Measurements from ENCODE around the gene RHBDF1. TPM values are rescaled to one million over a fixed set of nuclear protein-coding genes. Genes with fewer than 3 reads are reported as not detected.

RHBDF1 gene
- total and polyA plus RNA-seq, 2 of the 13 experiments (the other 11 are each of a cell fraction or from before 2014, with no cell fraction given) = 5.4 to 26.9 TPM

GRCh38 chr16:114327-114726, 41.9 kb upstream of the RHBDF1 start:
- FAIRE-seq (no peak), ATAC-seq (no peak), DNase-seq (ENCODE audit: low spot score) (no peak)
- H3K9ac ChIP-seq (ENCODE audit: insufficient read depth, low read depth, low read length) = no peak overlapping the region
- H4K20me1 ChIP-seq (ENCODE audit: insufficient read depth, low read length) = 0 out of 2 replicates have a peak, but pooled peaks cover 4% of the 10 kb centered on the region
- in situ Hi-C loops (cut with HindIII; ENCODE audit: extremely low pct_ligation_motif_present, low pct_unique_long_range_greater_than_20kb) (no loop called here), intact Hi-C loops (cut with micrococcal nuclease; ENCODE audit: unreplicated experiment) (no loop called here)
- H3K4me1 ChIP-seq (ENCODE audit: insufficient read depth, low read length) = peaks cover 11% of the 10 kb centered on the region
- BruUV-seq (replicated peaks) = no TSS peak
- WGBS (ENCODE audit: low lambda C conversion rate) = 97% methylated on average over 2 of the region's 2 CpGs
- no peaks in the 10 kb centered on the region for H3K27me3 ChIP-seq (ENCODE audit: control insufficient read depth in 1 of 2, insufficient read depth in 2 of 2, low read length in 2 of 2)
- ChIA-PET CTCF (ENCODE audit: low intra/inter-chr PET ratio, low total read pairs) (no interaction called here), POLR2A (no interaction called here)
- TF ChIP-seq PHF20 (CRISPR knock-in tag; IDR thresholded peaks at IDR 0.05) = no peak
- TF ChIP-seq NFYB (CRISPR knock-in tag; IDR thresholded peaks at IDR 0.05) = no peak
- no peak for TF ChIP-seq ZNF234 (CRISPR knock-in tag; conservative IDR thresholded peaks at IDR 0.05)
- no peak for TF ChIP-seq ZBTB44 (CRISPR knock-in tag; IDR thresholded peaks at IDR 0.05)
- TF ChIP-seq ZZZ3 (CRISPR knock-in tag; IDR thresholded peaks at IDR 0.05; ENCODE audit: borderline replicate concordance) = no peak
- no peak for TF ChIP-seq NFKBIZ (CRISPR knock-in tag; IDR thresholded peaks at IDR 0.05)
- TF ChIP-seq KDM4B (CRISPR knock-in tag; IDR thresholded peaks at IDR 0.05) = no peak
- TF ChIP-seq ZNF205 (CRISPR knock-in tag; IDR thresholded peaks at IDR 0.05) = no peak
- no peak for TF ChIP-seq EP300 (IDR thresholded peaks at IDR 0.05; ENCODE audit: low read depth in 2 of 2, low read length in 2 of 2)
- TF ChIP-seq EP300 (CRISPR knock-in tag; IDR thresholded peaks at IDR 0.05; ENCODE audit: borderline replicate concordance) = no peak
- TF ChIP-seq HNF4G (IDR thresholded peaks at IDR 0.05; ENCODE audit: borderline replicate concordance, low read depth, low read length) = no peak
- TF ChIP-seq HNF4G (CRISPR knock-in tag; IDR thresholded peaks at IDR 0.05; ENCODE audit: borderline replicate concordance, low read depth) = no peak
- no peak for TF ChIP-seq PLRG1 (conservative IDR thresholded peaks at IDR 0.05)
- TF ChIP-seq ZNF468 (CRISPR knock-in tag; IDR thresholded peaks at IDR 0.05) = no peak
- no peak for TF ChIP-seq CCDC6 (CRISPR knock-in tag; IDR thresholded peaks at IDR 0.05)
- no peak for TF ChIP-seq ZNF766 (CRISPR knock-in tag; IDR thresholded peaks at IDR 0.05; ENCODE audit: borderline replicate concordance)
- TF ChIP-seq SATB2 (CRISPR knock-in tag; IDR thresholded peaks at IDR 0.05) = no peak
- TF ChIP-seq, protein P1, sequence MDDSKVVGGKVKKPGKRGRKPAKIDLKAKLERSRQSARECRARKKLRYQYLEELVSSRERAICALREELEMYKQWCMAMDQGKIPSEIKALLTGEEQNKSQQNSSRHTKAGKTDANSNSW (CRISPR knock-in tag; IDR thresholded peaks at IDR 0.05; ENCODE audit: borderline replicate concordance) = no peak
- TF ChIP-seq ZKSCAN5 (CRISPR knock-in tag; IDR thresholded peaks at IDR 0.05) = no peak
- TF ChIP-seq, protein P2, sequence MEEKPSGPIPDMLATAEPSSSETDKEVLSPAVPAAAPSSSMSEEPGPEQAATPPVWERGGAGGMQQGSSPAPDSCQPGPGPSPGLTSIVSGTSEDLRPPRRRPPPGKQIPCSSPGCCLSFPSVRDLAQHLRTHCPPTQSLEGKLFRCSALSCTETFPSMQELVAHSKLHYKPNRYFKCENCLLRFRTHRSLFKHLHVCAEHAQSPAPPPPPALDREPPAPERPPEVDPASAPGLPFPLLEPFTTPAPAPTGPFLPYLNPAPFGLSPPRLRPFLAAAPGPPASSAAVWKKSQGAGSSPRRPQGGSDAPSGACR (CRISPR knock-in tag; IDR thresholded peaks at IDR 0.05) = no peak
- no peak overlapping the region for H3K4me3 ChIP-seq (replicated peaks in 1 of 3; ENCODE audit: insufficient read depth in 1 of 3, low read depth in 2 of 3, low read length in 3 of 3)
- no peaks in the 10 kb centered on the region for H3K9me3 ChIP-seq (ENCODE audit: low read length)
- no peak overlapping the region for H3K4me2 ChIP-seq (ENCODE audit: low read depth, low read length)
- peaks cover 2 to 36% of the 10 kb centered on the region in 2 experiments for H3K36me3 ChIP-seq (replicated peaks in 1 of 2; ENCODE audit: control insufficient read depth in 1 of 2, insufficient read depth in 2 of 2, low read length in 2 of 2)
- H2AFZ ChIP-seq (ENCODE audit: low read length) = no peak overlapping the region
- H3K79me2 ChIP-seq (ENCODE audit: insufficient read depth, low read length) = no peaks in the 10 kb centered on the region
- H3K27ac ChIP-seq (ENCODE audit: extremely low read length, insufficient read depth, low read length) = no peak overlapping the region

All from HepG2 (cell line).